K562 (cell line): ENCODE results near the gene PYHIN1. TPM values are rescaled to one million over a fixed set of nuclear protein-coding genes. Genes with fewer than 3 reads are reported as not detected.

ENCODE experiments used
- DIDO1 ChIP-seq: fragments of 450-650 bp; IDR thresholded peaks from 2 replicates; pipeline ENCODE4 v1.6.1; 2016; ENCODE audit warnings: low read depth, missing biosample characterization, missing genetic modification characterization
- HDGF ChIP-seq: fragments of 450-650 bp; IDR thresholded peaks from 2 replicates; pipeline ENCODE4 v1.6.1; 2016
- ID3 ChIP-seq, 2 experiments: fragments of 250-450 bp in 1 of 2; fragments of 450-650 bp in 1 of 2; sonication (Bioruptor Pico) in 1 of 2; IDR thresholded peaks; 2 replicates each; pipeline versions ENCODE4 v1.6.1 to v1.8.0; 2016 to 2021; ENCODE audit warnings: mild to moderate bottlenecking in 2 of 2, moderate library complexity in 2 of 2, missing compliant biosample characterization in 1 of 2, missing genetic modification characterization in 1 of 2
- NCOA2 ChIP-seq, 2 experiments: fragments of 450-650 bp; IDR thresholded peaks; 2 replicates each; pipeline ENCODE4 v1.6.1; 2018; ENCODE audit warnings: mild to moderate bottlenecking in 2 of 2, moderate library complexity in 1 of 2; ENCODE audit not compliant: partially characterized antibody in 2 of 2
- PTRF ChIP-seq: fragments of 450-650 bp; IDR thresholded peaks from 2 replicates; pipeline ENCODE4 v1.6.1; 2016; ENCODE audit warnings: mild to moderate bottlenecking, missing genetic modification characterization, missing compliant biosample characterization
- STAT5A ChIP-seq: IDR thresholded peaks from 2 replicates; pipeline ENCODE4 v1.6.1; 2012; ENCODE audit warnings: low read length, inconsistent platforms, borderline replicate concordance
- TCFL5 ChIP-seq: fragments of 250-450 bp; sonication (Bioruptor Pico); conservative IDR thresholded peaks from 2 replicates; pipeline ENCODE4 v1.6.1; 2021; ENCODE audit warnings: mild to moderate bottlenecking, moderate library complexity, matching md5 sums
- ZNF24 ChIP-seq: fragments of 450-650 bp; IDR thresholded peaks from 2 replicates; pipeline ENCODE4 v1.6.1; 2016
- polyA plus RNA-seq, 8 experiments: library from polyadenylated mRNA; depleted of rRNA in 4 of 8; stranded (reverse) in 5 of 8; unstranded in 3 of 8; fragments of >200 nt; fragmentation: Nextera tagmentation in 2 of 8; fragmentation: Illumina TruSeq in 1 of 8; extraction: Ambion mirVana in 2 of 8; extraction: Trizol in 1 of 8; gene quantifications; 2 replicates each; pipeline versions ENCODE4 v1.2.1 to v1.2.3, GENCODE V29; 2011 to 2014; ENCODE audit warnings: inconsistent platforms in 1 of 8, missing spikeins in 1 of 8
- total RNA-seq, 7 experiments: library from RNA; depleted of rRNA in 6 of 7; stranded (reverse); fragments of >200 nt in 6 of 7; fragmentation: Illumina TruSeq in 2 of 7; extraction: Trizol in 2 of 7; gene quantifications; 2 replicates each; pipeline versions ENCODE4 v1.2.1 to v1.2.3, GENCODE V29; 2011 to 2021; ENCODE audit warnings: low replicate concordance in 1 of 7
- TF ChIP-seq, protein P1 (sequence below): sonication (generic); formaldehyde crosslinking; IDR thresholded peaks from 2 replicates; pipeline ENCODE4 v1.8.1; 2023; ENCODE audit warnings: mild to moderate bottlenecking, missing genetic modification reagents
- TF ChIP-seq, protein P2 (sequence below), 3 experiments: fragments of 200-800 bp in 1 of 3; fragments of 250-450 bp in 1 of 3; fragments of 450-650 bp in 1 of 3; sonication (Bioruptor Pico) in 1 of 3; sonication (Bioruptor generic) in 1 of 3; formaldehyde crosslinking in 1 of 3; IDR thresholded peaks; 2 replicates each; pipeline versions ENCODE4 v1.6.1 to v1.8.0; 2016 to 2022; ENCODE audit warnings: mild to moderate bottlenecking in 2 of 3, missing genetic modification characterization in 2 of 3, missing compliant biosample characterization in 1 of 3, moderate library complexity in 1 of 3

The PYHIN1 gene
- total and polyA plus RNA-seq, 9 of the 15 experiments (the other 6 are each of a cell fraction or from before 2014, with no cell fraction given) = not detected

- TF ChIP-seq, protein P1, sequence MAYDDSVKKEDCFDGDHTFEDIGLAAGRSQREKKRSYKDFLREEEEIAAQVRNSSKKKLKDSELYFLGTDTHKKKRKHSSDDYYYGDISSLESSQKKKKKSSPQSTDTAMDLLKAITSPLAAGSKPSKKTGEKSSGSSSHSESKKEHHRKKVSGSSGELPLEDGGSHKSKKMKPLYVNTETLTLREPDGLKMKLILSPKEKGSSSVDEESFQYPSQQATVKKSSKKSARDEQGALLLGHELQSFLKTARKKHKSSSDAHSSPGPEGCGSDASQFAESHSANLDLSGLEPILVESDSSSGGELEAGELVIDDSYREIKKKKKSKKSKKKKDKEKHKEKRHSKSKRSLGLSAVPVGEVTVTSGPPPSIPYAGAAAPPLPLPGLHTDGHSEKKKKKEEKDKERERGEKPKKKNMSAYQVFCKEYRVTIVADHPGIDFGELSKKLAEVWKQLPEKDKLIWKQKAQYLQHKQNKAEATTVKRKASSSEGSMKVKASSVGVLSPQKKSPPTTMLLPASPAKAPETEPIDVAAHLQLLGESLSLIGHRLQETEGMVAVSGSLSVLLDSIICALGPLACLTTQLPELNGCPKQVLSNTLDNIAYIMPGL = no peak
- no peak for TF ChIP-seq NCOA2 (IDR thresholded peaks at IDR 0.05; ENCODE audit: partially characterized antibody in 2 of 2)
- TF ChIP-seq HDGF = no peak
- TF ChIP-seq TCFL5 (CRISPR knock-in tag) = no peak
- no peak for TF ChIP-seq ID3 (CRISPR knock-in tag; IDR thresholded peaks at IDR 0.05)
- TF ChIP-seq ID3 (tag; IDR thresholded peaks at IDR 0.05) = no peak
- no peak for TF ChIP-seq STAT5A
- no peak for TF ChIP-seq ZNF24
- TF ChIP-seq DIDO1 (tag) = no peak
- no peak for TF ChIP-seq PTRF (tag)
- TF ChIP-seq, protein P2, sequence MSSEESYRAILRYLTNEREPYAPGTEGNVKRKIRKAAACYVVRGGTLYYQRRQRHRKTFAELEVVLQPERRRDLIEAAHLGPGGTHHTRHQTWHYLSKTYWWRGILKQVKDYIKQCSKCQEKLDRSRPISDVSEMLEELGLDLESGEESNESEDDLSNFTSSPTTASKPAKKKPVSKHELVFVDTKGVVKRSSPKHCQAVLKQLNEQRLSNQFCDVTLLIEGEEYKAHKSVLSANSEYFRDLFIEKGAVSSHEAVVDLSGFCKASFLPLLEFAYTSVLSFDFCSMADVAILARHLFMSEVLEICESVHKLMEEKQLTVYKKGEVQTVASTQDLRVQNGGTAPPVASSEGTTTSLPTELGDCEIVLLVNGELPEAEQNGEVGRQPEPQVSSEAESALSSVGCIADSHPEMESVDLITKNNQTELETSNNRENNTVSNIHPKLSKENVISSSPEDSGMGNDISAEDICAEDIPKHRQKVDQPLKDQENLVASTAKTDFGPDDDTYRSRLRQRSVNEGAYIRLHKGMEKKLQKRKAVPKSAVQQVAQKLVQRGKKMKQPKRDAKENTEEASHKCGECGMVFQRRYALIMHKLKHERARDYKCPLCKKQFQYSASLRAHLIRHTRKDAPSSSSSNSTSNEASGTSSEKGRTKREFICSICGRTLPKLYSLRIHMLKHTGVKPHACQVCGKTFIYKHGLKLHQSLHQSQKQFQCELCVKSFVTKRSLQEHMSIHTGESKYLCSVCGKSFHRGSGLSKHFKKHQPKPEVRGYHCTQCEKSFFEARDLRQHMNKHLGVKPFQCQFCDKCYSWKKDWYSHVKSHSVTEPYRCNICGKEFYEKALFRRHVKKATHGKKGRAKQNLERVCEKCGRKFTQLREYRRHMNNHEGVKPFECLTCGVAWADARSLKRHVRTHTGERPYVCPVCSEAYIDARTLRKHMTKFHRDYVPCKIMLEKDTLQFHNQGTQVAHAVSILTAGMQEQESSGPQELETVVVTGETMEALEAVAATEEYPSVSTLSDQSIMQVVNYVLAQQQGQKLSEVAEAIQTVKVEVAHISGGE (CRISPR knock-in tag; IDR thresholded peaks at IDR 0.05) = no peak
Measured at GRCh38 chr1:158924677-158925076, 6.7 kb upstream of the PYHIN1 start (continued).
